MM.1S (cell line): ENCODE results near the gene VSX1.

Source experiments
- CTCF ChIP-seq: fragments of 300-600 bp; sonication (generic); IDR thresholded peaks from 2 replicates; pipeline ENCODE4 v1.5.1; 2016; ENCODE audit warnings: antibody characterized with exemption, low read length, mixed read lengths
- EZH2 ChIP-seq: fragments of 300-600 bp; sonication (generic); optimal IDR thresholded peaks from 2 replicates; pipeline ENCODE3; 2017; ENCODE audit warnings: low read depth, mild to moderate bottlenecking, antibody characterized with exemption, low read length, mixed read lengths
- EZH2phosphoT487 ChIP-seq: fragments of 300-600 bp; sonication (generic); IDR thresholded peaks from 2 replicates; pipeline ENCODE4 v1.6.1; 2018; ENCODE audit warnings: antibody characterized with exemption, low read length

- TF ChIP-seq CTCF, result no peak
- no peak for TF ChIP-seq EZH2
- TF ChIP-seq EZH2phosphoT487, result no peak
These were observed 15.6 kb downstream of the VSX1 start for GRCh38 chr20:25066386-25066785.
